Stomach (tissue), 4 donors: Measurements from ENCODE around the gene CALR.

Experiments
- EP300 ChIP-seq: sonication (generic); formaldehyde crosslinking; IDR thresholded peaks from one replicate; pipeline ENCODE4 v1.6.1; 2017; ENCODE audit warnings: antibody characterized with exemption
- POLR2AphosphoS5 ChIP-seq, 3 donors: sonication (generic); formaldehyde crosslinking; IDR thresholded peaks; one replicate each; pipeline ENCODE4 v1.6.1; 2016; ENCODE audit warnings: antibody characterized with exemption in 3 of 3
- TF ChIP-seq, protein P1 (sequence below), 7 experiments: fragments of 450-650 bp in 4 of 7; fragments of 200-600 bp in 3 of 7; sonication (generic) in 3 of 7; IDR thresholded peaks; one replicate each; pipeline ENCODE4 v1.5.1; 2016 to 2019; ENCODE audit warnings: antibody characterized with exemption in 7 of 7, control low read depth in 2 of 7, mild to moderate bottlenecking in 1 of 7

DNA sequence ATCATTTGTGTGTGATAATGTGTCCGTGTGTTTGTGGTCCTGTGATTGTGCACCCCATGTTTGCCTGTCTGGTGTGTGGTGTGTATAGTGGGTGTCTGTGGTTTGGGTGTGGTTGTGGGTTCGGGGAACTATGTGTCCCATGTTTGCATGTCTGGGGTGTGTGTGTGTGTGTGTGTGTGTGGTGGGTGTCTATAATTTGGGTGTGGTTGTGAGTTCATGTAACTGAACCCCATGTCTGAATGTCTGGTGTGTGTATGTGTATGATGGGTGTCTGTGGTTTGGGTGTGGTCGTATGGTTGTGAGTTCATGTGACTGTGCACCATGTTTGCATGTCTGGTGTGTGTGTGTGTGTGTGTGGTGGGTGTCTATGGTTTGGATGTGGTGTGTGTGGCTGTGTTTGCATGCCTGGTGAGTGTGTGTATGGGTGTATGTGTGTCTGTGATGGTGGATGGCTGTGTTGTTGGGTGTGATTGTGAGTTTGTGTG lies 45.8 kb downstream of the CALR start:
- TF ChIP-seq, protein P1, sequence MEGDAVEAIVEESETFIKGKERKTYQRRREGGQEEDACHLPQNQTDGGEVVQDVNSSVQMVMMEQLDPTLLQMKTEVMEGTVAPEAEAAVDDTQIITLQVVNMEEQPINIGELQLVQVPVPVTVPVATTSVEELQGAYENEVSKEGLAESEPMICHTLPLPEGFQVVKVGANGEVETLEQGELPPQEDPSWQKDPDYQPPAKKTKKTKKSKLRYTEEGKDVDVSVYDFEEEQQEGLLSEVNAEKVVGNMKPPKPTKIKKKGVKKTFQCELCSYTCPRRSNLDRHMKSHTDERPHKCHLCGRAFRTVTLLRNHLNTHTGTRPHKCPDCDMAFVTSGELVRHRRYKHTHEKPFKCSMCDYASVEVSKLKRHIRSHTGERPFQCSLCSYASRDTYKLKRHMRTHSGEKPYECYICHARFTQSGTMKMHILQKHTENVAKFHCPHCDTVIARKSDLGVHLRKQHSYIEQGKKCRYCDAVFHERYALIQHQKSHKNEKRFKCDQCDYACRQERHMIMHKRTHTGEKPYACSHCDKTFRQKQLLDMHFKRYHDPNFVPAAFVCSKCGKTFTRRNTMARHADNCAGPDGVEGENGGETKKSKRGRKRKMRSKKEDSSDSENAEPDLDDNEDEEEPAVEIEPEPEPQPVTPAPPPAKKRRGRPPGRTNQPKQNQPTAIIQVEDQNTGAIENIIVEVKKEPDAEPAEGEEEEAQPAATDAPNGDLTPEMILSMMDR (IDR thresholded peaks at IDR 0.05) = no peak
- TF ChIP-seq EP300 = no peak
- no peak for TF ChIP-seq POLR2AphosphoS5 (IDR thresholded peaks at IDR 0.05)
